CD4-positive, alpha-beta T cell treated with Interleukin-17A for 4 hours (primary cell): ENCODE results near the gene IL1A.

ENCODE experiments used
- DNase-seq: peaks from one replicate; pipeline ENCODE4 v3.0.0-alpha.2; 2020; ENCODE audit warnings: mixed read lengths

IL1A gene

GRCh38 chr2:112791019-112791418 lies 6.7 kb upstream of the IL1A start:
- no peak for DNase-seq

- DNase-seq, result no peak
Observed at GRCh38 chr2:112790305-112790704, 6.0 kb upstream of the IL1A start.

- no peak for DNase-seq
Observed at GRCh38 chr2:112789186-112789585, 4.9 kb upstream of the IL1A start.

- no peak for DNase-seq
Observed at GRCh38 chr2:112788653-112789052, 4.4 kb upstream of the IL1A start.

- DNase-seq, result no peak
Observed at GRCh38 chr2:112787729-112788393, 3.6 kb upstream of the IL1A start.

- no peak for DNase-seq
Observed at GRCh38 chr2:112787294-112787693, 3.0 kb upstream of the IL1A start.

GRCh38 chr2:112783187-112783714 lies 1.0 kb downstream of the IL1A start:
- no peak for DNase-seq

- DNase-seq, result no peak
Observed at GRCh38 chr2:112782234-112782799, 2.0 kb downstream of the IL1A start.

- no peak for DNase-seq
Observed at GRCh38 chr2:112779598-112779997, 4.7 kb downstream of the IL1A start.

- no peak for DNase-seq
Observed at GRCh38 chr2:112777036-112777435, 7.3 kb downstream of the IL1A start.

GRCh38 chr2:112776113-112776512 lies 8.2 kb downstream of the IL1A start:
- no peak for DNase-seq

- no peak for DNase-seq
Observed at GRCh38 chr2:112774536-112775285, 9.6 kb downstream of the IL1A start.

- DNase-seq, result no peak
Observed at GRCh38 chr2:112773556-112773955, 10.7 kb downstream of the IL1A start.

GRCh38 chr2:112772911-112773475 lies 11.3 kb downstream of the IL1A start:
- DNase-seq, result no peak

- no peak for DNase-seq
Observed at GRCh38 chr2:112772322-112772721, 12.0 kb downstream of the IL1A start.

GRCh38 chr2:112768432-112768831 lies 15.9 kb downstream of the IL1A start:
- no peak for DNase-seq

GRCh38 chr2:112767693-112768330 lies 16.5 kb downstream of the IL1A start:
- no peak for DNase-seq

- DNase-seq, result no peak
Observed at GRCh38 chr2:112765251-112765650, 19.0 kb downstream of the IL1A start.

- DNase-seq, result peak; percentile 96
Observed at GRCh38 chr2:112764071-112765044, 19.9 kb downstream of the IL1A start, which contains the start of gene CKAP2L. Gene CKAP2L (minus strand): TSS chr2:112764609. CDS start chr2:112764598, 11 bp downstream.

GRCh38 chr2:112762276-112762675 lies 22.0 kb downstream of the IL1A start:
- no peak for DNase-seq

- no peak for DNase-seq
Observed at GRCh38 chr2:112760149-112760548, 24.1 kb downstream of the IL1A start.

- DNase-seq, result no peak
Observed at GRCh38 chr2:112758711-112759110, 25.6 kb downstream of the IL1A start.
